GM12878 (cell line): ENCODE measurements around the gene FNDC3A. TPM values are rescaled to one million over a fixed set of nuclear protein-coding genes. Genes with fewer than 3 reads are reported as not detected.

Source experiments
- ATAC-seq: fragments of 200-7000 bp; cut with Tn5 transposase; 3 replicates; pipeline ENCODE4 v1.9.1; 2020; ENCODE audit warnings: mild to moderate bottlenecking, moderate library complexity
- BruUV-seq: library from RNA; stranded (reverse); fragments of 400-500 nt; replicated peaks from 2 replicates; lab custom pipeline; 2021; lab: Mats Ljungman, UMichigan
- CTCF ChIA-PET: fragments of 300-600 bp; sonication (Branson Sonifier 250); formaldehyde crosslinking; extraction: SDS; loops from one replicate; lab custom pipeline; 2021; ENCODE audit warnings: inconsistent platforms; lab: Yijun Ruan, JAX
- POLR2A ChIA-PET: fragments of 350-600 bp; formaldehyde crosslinking; extraction: SDS; loops from one replicate; lab custom pipeline; 2021; ENCODE audit warnings: inconsistent platforms; lab: Charles Lee
- RAD21 ChIA-PET: fragments of 300-600 bp; sonication (Branson Sonifier 250); formaldehyde crosslinking; loops from one replicate; lab custom pipeline; 2023; ENCODE audit warnings: antibody characterized with exemption; ENCODE audit not compliant: unreplicated experiment; lab: Charles Lee
- SMC1A ChIA-PET: fragments of 300-600 bp; sonication (Branson Sonifier 250); formaldehyde crosslinking; loops from one replicate; lab custom pipeline; 2023; ENCODE audit not compliant: unreplicated experiment, uncharacterized antibody; lab: Charles Lee
- DNase-seq: peaks from one replicate; pipeline ENCODE4 v3.0.0-alpha.2; 2011; ENCODE audit warnings: low read depth, low spot score
- FAIRE-seq: peaks from 3 replicates; lab custom pipeline; 2011; peaks lifted over from hg19 to GRCh38; lab: Jason Lieb, UNC
- H2AFZ ChIP-seq: 2 replicates; pipeline ENCODE4 v1.6.0; 2011; ENCODE audit warnings: low read depth, low read length, control low read depth; ENCODE audit not compliant: control insufficient read depth
- H3K27ac ChIP-seq: 2 replicates; pipeline ENCODE4 v1.5.1; 2011; ENCODE audit warnings: control low read depth; ENCODE audit not compliant: control insufficient read depth, insufficient read depth
- H3K27me3 ChIP-seq, 2 experiments: replicated peaks in 1 of 2; 2 replicates each; pipeline versions ENCODE4 v1.6.0 to v1.6.1; 2011; ENCODE audit warnings: low read length in 1 of 2; ENCODE audit not compliant: control insufficient read depth in 2 of 2, insufficient read depth in 2 of 2
- H3K36me3 ChIP-seq, 2 experiments: 2 replicates each; pipeline ENCODE4 v1.5.1; 2011; ENCODE audit warnings: low read length in 1 of 2; ENCODE audit not compliant: control insufficient read depth in 2 of 2, insufficient read depth in 2 of 2
- H3K4me1 ChIP-seq: 2 replicates; pipeline ENCODE4 v1.6.1; 2011; ENCODE audit warnings: mild to moderate bottlenecking, low read length, moderate library complexity, mixed read lengths; ENCODE audit not compliant: control insufficient read depth, insufficient read depth
- H3K4me2 ChIP-seq: 2 replicates; pipeline ENCODE4 v1.6.0; 2011; ENCODE audit warnings: control low read depth; ENCODE audit not compliant: control insufficient read depth, insufficient read depth
- H3K4me3 ChIP-seq: fragments of 200-600 bp; sonication (generic); 2 replicates; pipeline ENCODE4 v1.5.1; 2016
- H3K79me2 ChIP-seq: 2 replicates; pipeline ENCODE4 v1.6.0; 2011; ENCODE audit warnings: low read length; ENCODE audit not compliant: control insufficient read depth, insufficient read depth
- H3K9ac ChIP-seq: 2 replicates; pipeline ENCODE4 v1.8.0; 2011; ENCODE audit warnings: low read length, control low read depth, mixed read lengths; ENCODE audit not compliant: control insufficient read depth, insufficient read depth
- H3K9me3 ChIP-seq: replicated peaks from 3 replicates; pipeline ENCODE4 v1.5.1; 2011; ENCODE audit warnings: mild to moderate bottlenecking, low read length; ENCODE audit not compliant: control insufficient read depth, insufficient read depth
- H4K20me1 ChIP-seq: 2 replicates; pipeline ENCODE4 v1.6.0; 2011; ENCODE audit not compliant: control insufficient read depth, insufficient read depth
- CBFB ChIP-seq: IDR thresholded peaks from 2 replicates; pipeline ENCODE4 v1.6.1; 2016; ENCODE audit warnings: antibody characterized with exemption, low read depth
- ESRRA ChIP-seq: IDR thresholded peaks from 2 replicates; pipeline ENCODE4 v1.6.1; 2012; ENCODE audit warnings: mild to moderate bottlenecking, low read length, improper control_type of control experiment
- MEF2B ChIP-seq: fragments of 450-650 bp; IDR thresholded peaks from 2 replicates; pipeline ENCODE4 v1.6.1; 2018; ENCODE audit warnings: mild to moderate bottlenecking, moderate library complexity; ENCODE audit not compliant: partially characterized antibody, poor library complexity, severe bottlenecking
- NRF1 ChIP-seq: conservative IDR thresholded peaks from 2 replicates; pipeline ENCODE4 v1.6.1; 2011; ENCODE audit warnings: mild to moderate bottlenecking, low read depth, low read length, improper control_type of control experiment
- POLR2A ChIP-seq: IDR thresholded peaks from 2 replicates; pipeline ENCODE4 v1.6.1; 2011; ENCODE audit warnings: low read depth, mild to moderate bottlenecking, low read length
- SIX5 ChIP-seq: IDR thresholded peaks from 2 replicates; pipeline ENCODE4 v1.6.1; 2011; ENCODE audit warnings: mild to moderate bottlenecking, low read depth, low read length, moderate library complexity; ENCODE audit not compliant: severe bottlenecking
- SUZ12 ChIP-seq: fragments of 200-600 bp; sonication (generic); IDR thresholded peaks from one replicate; pipeline ENCODE4 v1.6.1; 2018; ENCODE audit warnings: antibody characterized with exemption, mild to moderate bottlenecking; ENCODE audit not compliant: unreplicated experiment
- WRNIP1 ChIP-seq: IDR thresholded peaks from 2 replicates; pipeline ENCODE4 v1.6.1; 2011; ENCODE audit warnings: low read depth, low read length, improper control_type of control experiment, borderline replicate concordance
- YBX1 ChIP-seq: fragments of 450-650 bp; IDR thresholded peaks from 2 replicates; pipeline ENCODE4 v1.6.1; 2016; ENCODE audit warnings: antibody characterized with exemption
- ZBED1 ChIP-seq: IDR thresholded peaks from 2 replicates; pipeline ENCODE4 v1.6.1; 2016; ENCODE audit warnings: borderline replicate concordance
- ZNF384 ChIP-seq: IDR thresholded peaks from 2 replicates; pipeline ENCODE4 v1.6.1; 2012; ENCODE audit warnings: low read depth, mild to moderate bottlenecking, low read length, improper control_type of control experiment, borderline replicate concordance
- ZSCAN29 ChIP-seq: fragments of 450-650 bp; IDR thresholded peaks from 2 replicates; pipeline ENCODE4 v1.6.1; 2017; ENCODE audit warnings: mild to moderate bottlenecking, moderate library complexity
- WGBS: methylation state at CpG from one replicate; pipeline ENCODE4 v1.1.6; 2016; ENCODE audit warnings: low lambda C conversion rate; ENCODE audit not compliant: insufficient replicate concordance, insufficient coverage; ENCODE audit errors: missing lambda C conversion rate; 5-methylcytosine and 5-hydroxymethylcytosine counted together
- in situ Hi-C: fragments of 300-500 bp; cut with MboI; formaldehyde crosslinking; loops from 9 replicates; pipeline ENCODE4 v1.14.3; 2018; ENCODE audit warnings: mixed read lengths
- intact Hi-C: fragments of 100-400 bp; cut with micrococcal nuclease; formaldehyde crosslinking; loops from one replicate; pipeline ENCODE4 v1.14.2; 2022; ENCODE audit not compliant: unreplicated experiment
- polyA plus RNA-seq, 11 experiments: library from polyadenylated mRNA; depleted of rRNA in 4 of 11; unstranded in 6 of 11; stranded (reverse) in 5 of 11; fragments of >200 nt; fragmentation: Nextera tagmentation in 4 of 11; fragmentation: Illumina TruSeq in 1 of 11; extraction: Ambion mirVana in 4 of 11; extraction: Trizol in 1 of 11; gene quantifications; 1 replicate in 1 of 11; 2 replicates in 10 of 11; pipeline versions ENCODE4 v1.2.1 to v1.2.3, GENCODE V29; 2011 to 2016; ENCODE audit warnings: inconsistent platforms in 2 of 11, missing spikeins in 2 of 11, low read depth in 1 of 11
- total RNA-seq, 4 experiments: library from RNA; depleted of rRNA in 3 of 4; stranded (reverse); fragments of >200 nt in 3 of 4; fragmentation: Illumina TruSeq in 1 of 4; extraction: Trizol in 1 of 4; gene quantifications; 2 replicates each; pipeline versions ENCODE4 v1.2.1 to v1.2.3, GENCODE V29; 2013 to 2021
- TF ChIP-seq, protein P1 (sequence below): fragments of 150-350 bp; IDR thresholded peaks from 2 replicates; pipeline ENCODE4 v1.6.1; 2016; ENCODE audit warnings: low read depth, low read length

FNDC3A gene
- total and polyA plus RNA-seq, 10 of the 15 experiments (the other 5 are each of a cell fraction or from before 2014, with no cell fraction given): 6.3 to 46.4 (median 22.8) TPM

DNA sequence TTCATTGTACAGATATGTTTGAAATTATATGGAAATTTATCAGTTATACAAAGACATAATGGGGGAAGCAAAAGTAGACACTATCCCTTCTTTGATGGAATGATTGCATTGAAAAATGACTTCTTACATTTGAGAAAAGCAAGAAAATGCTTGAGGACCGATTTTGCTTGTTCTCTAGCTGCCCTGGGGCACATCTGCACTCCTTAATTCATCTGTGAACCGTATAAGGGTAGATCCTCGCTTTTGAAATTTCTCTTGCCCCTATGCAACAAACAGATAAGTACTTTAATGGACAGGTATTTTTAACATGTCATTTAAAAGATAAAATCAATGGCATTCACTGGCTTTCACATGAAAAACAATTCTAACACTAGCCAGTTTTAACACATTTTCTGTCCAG, 230.9 kb downstream of the FNDC3A start:
- Histone ChIP-seq H3K4me1 (no peaks in the 10 kb centered on the region), H3K79me2 (no peaks in the 10 kb centered on the region), H3K27ac (no peak overlapping the region), H3K27me3 (no peaks in the 10 kb centered on the region), H3K9me3 (no peaks in the 10 kb centered on the region), H2AFZ (no peak overlapping the region), H3K9ac (no peak overlapping the region), H4K20me1 (no peaks in the 10 kb centered on the region), H3K4me2 (no peak overlapping the region), H3K36me3 (peaks cover 0 to 16% of the 10 kb centered on the region in 2 experiments; a peak in 3 of 4 replicates), H3K4me3 (no peak overlapping the region)
- ChIA-PET SMC1A (interaction anchor here (1.2 to 1.5 kb wide), 3 partner anchors 8 to 403 kb away, joined by 3 to 5 read pairs (median 3); no protein-coding TSS in a partner anchor), CTCF (no interaction called here), RAD21 (no interaction called here), POLR2A (no interaction called here)
- no peak for TF ChIP-seq SIX5
- TF ChIP-seq ESRRA: no peak
- TF ChIP-seq ZBED1: no peak
- TF ChIP-seq ZSCAN29: no peak
- TF ChIP-seq NRF1: no peak
- no peak for TF ChIP-seq POLR2A
- TF ChIP-seq, protein P1, sequence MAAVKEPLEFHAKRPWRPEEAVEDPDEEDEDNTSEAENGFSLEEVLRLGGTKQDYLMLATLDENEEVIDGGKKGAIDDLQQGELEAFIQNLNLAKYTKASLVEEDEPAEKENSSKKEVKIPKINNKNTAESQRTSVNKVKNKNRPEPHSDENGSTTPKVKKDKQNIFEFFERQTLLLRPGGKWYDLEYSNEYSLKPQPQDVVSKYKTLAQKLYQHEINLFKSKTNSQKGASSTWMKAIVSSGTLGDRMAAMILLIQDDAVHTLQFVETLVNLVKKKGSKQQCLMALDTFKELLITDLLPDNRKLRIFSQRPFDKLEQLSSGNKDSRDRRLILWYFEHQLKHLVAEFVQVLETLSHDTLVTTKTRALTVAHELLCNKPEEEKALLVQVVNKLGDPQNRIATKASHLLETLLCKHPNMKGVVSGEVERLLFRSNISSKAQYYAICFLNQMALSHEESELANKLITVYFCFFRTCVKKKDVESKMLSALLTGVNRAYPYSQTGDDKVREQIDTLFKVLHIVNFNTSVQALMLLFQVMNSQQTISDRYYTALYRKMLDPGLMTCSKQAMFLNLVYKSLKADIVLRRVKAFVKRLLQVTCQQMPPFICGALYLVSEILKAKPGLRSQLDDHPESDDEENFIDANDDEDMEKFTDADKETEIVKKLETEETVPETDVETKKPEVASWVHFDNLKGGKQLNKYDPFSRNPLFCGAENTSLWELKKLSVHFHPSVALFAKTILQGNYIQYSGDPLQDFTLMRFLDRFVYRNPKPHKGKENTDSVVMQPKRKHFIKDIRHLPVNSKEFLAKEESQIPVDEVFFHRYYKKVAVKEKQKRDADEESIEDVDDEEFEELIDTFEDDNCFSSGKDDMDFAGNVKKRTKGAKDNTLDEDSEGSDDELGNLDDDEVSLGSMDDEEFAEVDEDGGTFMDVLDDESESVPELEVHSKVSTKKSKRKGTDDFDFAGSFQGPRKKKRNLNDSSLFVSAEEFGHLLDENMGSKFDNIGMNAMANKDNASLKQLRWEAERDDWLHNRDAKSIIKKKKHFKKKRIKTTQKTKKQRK: no peak
- TF ChIP-seq MEF2B: no peak
- TF ChIP-seq ZNF384: no peak
- TF ChIP-seq CBFB: no peak
- no peak for TF ChIP-seq SUZ12
- TF ChIP-seq YBX1: no peak
- no peak for TF ChIP-seq WRNIP1
- FAIRE-seq (no peak), DNase-seq (no peak), ATAC-seq (no peak)
- 99% methylated on average over 3 of the region's 3 CpGs for WGBS
- BruUV-seq: no TSS peak
- intact Hi-C loops (no loop called here), in situ Hi-C loops (no loop called here)
